Measurements from ENCODE around the gene CRB2. TPM values are rescaled to one million over a fixed set of nuclear protein-coding genes. Genes with fewer than 3 reads are reported as not detected.

CRB2 gene
- total and polyA plus RNA-seq, 2 of the 13 experiments (the other 11 are each of a cell fraction or from before 2014, with no cell fraction given) = 0.01 to 0.29 TPM

DNA sequence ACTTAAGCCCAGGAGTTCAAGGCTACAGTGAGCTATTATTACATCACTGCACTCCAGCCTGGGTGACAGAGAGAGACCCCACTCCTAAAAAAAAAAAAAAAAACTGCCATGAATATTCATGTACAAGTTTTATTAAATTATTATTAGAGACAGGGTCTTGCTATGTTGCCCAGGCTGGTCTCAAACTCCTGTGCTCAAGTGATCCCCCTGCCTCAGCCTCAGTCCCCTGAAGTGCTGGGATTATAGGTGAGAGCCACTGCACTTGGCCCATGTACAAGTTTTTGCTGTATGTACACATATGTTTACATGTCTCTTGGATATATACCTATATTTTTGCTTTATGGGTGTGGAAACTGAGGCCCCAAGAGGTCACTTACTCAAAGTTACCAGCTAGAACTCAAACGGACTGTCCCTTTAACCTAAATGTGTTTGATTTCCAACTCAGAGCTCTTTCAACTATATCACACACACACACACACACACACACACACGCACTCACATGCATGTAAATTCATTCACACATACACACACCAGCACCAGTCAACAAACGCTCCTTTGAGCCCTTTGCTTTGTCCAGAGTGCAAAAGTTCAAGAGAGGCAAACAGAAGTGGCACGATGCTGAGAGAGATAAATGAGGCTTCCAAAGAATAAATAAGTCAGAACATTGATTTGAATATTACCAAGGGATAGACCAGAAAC lies 45.3 kb upstream of the CRB2 start (continued):
- TF ChIP-seq KAT2B (IDR thresholded peaks at IDR 0.05; ENCODE audit: borderline replicate concordance, low read depth, low read length) (no peak), HHEX (CRISPR knock-in tag; IDR thresholded peaks at IDR 0.05) (peak; percentile 59; the same call in 1 of the 2 replicates), TSC22D2 (CRISPR knock-in tag; IDR thresholded peaks at IDR 0.05; ENCODE audit: borderline replicate concordance) (no peak), ZNF660 (CRISPR knock-in tag; IDR thresholded peaks at IDR 0.05; ENCODE audit: borderline replicate concordance, low read depth) (no peak), CEBPZ (IDR thresholded peaks at IDR 0.05; ENCODE audit: low read length) (no peak), PBX2 (CRISPR knock-in tag; IDR thresholded peaks at IDR 0.05) (no peak), EZH2 (conservative IDR thresholded peaks at IDR 0.05; ENCODE audit: low read depth, low read length) (no peak), ZNF646 (CRISPR knock-in tag; IDR thresholded peaks at IDR 0.05) (peak; percentile 75), HDAC2 (CRISPR knock-in tag; IDR thresholded peaks at IDR 0.05) (peak; percentile 11; the same call in 1 of the 2 replicates), TBX2 (CRISPR knock-in tag; IDR thresholded peaks at IDR 0.05; ENCODE audit: borderline replicate concordance) (peak; percentile 84)
- TF ChIP-seq, protein P1, sequence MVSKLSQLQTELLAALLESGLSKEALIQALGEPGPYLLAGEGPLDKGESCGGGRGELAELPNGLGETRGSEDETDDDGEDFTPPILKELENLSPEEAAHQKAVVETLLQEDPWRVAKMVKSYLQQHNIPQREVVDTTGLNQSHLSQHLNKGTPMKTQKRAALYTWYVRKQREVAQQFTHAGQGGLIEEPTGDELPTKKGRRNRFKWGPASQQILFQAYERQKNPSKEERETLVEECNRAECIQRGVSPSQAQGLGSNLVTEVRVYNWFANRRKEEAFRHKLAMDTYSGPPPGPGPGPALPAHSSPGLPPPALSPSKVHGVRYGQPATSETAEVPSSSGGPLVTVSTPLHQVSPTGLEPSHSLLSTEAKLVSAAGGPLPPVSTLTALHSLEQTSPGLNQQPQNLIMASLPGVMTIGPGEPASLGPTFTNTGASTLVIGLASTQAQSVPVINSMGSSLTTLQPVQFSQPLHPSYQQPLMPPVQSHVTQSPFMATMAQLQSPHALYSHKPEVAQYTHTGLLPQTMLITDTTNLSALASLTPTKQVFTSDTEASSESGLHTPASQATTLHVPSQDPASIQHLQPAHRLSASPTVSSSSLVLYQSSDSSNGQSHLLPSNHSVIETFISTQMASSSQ (IDR thresholded peaks at IDR 0.05; ENCODE audit: low read depth) = no peak
- TF ChIP-seq, protein P1 (CRISPR knock-in tag; IDR thresholded peaks at IDR 0.05; ENCODE audit: borderline replicate concordance) = no peak
